ENCODE results near the gene SYNCRIP. TPM values are rescaled to one million over a fixed set of nuclear protein-coding genes. Genes with fewer than 3 reads are reported as not detected.
"Not testable (repeated sequence)": the region's sequence is repeated elsewhere in the genome, so short reads cannot be mapped to it uniquely, and the experiment has no call there.

SYNCRIP gene
- total RNA-seq, 1 donor: 52.4 TPM

DNA sequence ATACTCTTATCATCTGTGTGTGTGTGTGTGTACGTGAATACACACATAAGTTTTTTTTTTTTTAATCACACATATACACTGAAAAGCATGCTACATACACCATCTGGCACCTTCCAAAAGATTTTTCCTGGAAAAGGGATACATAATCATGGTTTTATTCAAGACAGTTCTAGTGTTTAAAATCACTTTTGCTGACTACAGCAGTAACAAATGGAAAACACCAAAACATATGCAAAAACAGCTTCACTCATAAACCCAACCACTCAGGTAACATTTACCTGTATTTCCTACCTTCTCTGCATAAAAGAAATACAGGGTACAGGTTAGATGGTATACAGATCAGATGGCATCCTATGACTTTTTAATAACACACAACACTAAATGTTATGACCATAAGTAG is 51.5 kb downstream of the SYNCRIP start:
- H3K9me3 ChIP-seq (ENCODE audit: low read depth, low read length): no peaks in the 10 kb centered on the region
- no peaks in the 10 kb centered on the region for H3K27me3 ChIP-seq (ENCODE audit: insufficient read depth, low read length)
- H3K4me3 ChIP-seq (ENCODE audit: low read length): no peak overlapping the region
- peaks cover 19% of the 10 kb centered on the region for H3K4me1 ChIP-seq (ENCODE audit: insufficient read depth, low read length)

DNA sequence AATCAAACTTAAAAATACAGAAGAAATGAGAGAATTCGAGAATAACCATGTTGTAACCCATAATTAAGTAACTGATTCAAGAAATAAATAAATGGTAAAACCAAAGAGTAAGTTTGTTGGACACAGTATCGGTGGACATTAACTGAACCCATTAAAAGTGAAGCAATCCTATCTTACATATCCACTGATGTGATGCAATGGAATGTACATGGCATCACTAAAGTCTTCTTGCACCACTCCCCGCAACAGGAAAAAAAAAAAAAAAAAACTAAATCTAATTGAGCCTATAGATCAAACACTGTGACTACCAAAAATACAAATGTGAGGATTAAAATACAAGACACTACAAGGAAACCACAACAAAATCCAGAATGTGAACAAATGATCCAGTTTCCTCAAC is 56.9 kb downstream of the SYNCRIP start:
- no peaks in the 10 kb centered on the region for H3K4me1 ChIP-seq (ENCODE audit: insufficient read depth, low read length)
- H3K4me3 ChIP-seq (ENCODE audit: low read length): no peak overlapping the region
- H3K9me3 ChIP-seq (ENCODE audit: low read depth, low read length): peaks cover 13% of the 10 kb centered on the region
- H3K27me3 ChIP-seq (ENCODE audit: insufficient read depth, low read length): no peaks in the 10 kb centered on the region

DNA sequence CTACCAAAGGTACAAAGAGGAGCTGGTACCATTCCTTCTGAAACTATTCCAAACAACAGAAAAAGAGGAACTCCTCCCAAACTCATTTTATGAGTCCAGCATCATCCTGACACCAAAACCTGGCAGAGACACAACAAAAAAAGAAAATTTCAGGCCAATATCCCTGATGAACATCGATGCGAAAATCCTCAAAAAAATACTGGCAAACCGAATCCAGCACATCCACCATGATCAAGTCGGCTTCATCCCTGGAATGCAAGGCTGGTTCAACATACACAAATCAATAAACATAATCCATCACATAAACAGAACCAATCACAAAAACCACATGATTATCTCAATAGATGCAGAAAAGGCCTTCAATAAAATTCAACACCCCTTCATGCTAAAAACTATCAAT is 59.9 kb downstream of the SYNCRIP start:
- not testable (repeated sequence) for H3K4me1 ChIP-seq (ENCODE audit: insufficient read depth, low read length); H3K27me3 ChIP-seq (ENCODE audit: insufficient read depth, low read length); H3K4me3 ChIP-seq (ENCODE audit: low read length)
- peaks cover 13% of the 10 kb centered on the region for H3K9me3 ChIP-seq (ENCODE audit: low read depth, low read length)

DNA sequence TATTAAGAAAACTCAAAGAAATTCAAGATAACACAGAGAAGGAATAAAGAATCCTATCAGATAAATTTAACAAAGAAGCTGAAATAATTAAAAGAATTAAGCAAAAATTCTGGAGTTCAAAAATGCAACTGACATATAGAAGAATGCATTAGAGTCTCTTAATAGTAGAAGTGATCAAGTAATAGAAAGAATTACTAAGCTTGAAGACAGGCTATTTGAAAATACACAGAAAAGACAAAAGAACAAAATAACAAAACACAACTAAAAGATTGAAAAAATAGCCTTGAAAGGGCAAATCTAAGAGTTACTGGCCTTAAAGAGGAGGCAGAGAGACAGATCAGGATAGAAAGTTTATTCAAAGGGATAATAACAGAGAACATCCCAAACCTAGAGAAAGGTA is 61.1 kb downstream of the SYNCRIP start:
- Histone ChIP-seq H3K9me3 (ENCODE audit: low read depth, low read length) (peaks cover 13% of the 10 kb centered on the region), H3K4me1 (ENCODE audit: insufficient read depth, low read length) (peaks cover 7% of the 10 kb centered on the region), H3K27me3 (ENCODE audit: insufficient read depth, low read length) (no peaks in the 10 kb centered on the region), H3K4me3 (ENCODE audit: low read length) (no peak overlapping the region)

DNA sequence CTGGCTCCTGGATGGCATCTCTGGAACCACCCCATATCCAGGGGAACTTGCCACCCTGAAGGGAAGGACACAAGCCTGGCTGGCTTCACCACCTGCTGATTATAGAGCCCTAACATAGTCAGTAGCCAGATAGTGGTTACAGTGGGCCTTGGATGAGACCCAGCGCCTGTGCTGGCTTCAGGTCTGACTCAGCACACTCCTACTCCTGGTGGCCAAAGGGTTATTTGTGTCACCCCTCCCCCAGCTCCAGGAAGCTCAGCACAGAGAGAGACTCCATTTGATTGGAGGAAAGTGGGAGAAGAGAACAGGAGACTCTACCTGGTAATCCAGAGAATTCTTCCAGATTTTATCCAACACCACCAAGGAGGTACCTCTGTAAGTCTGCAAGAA is 61.8 kb downstream of the SYNCRIP start:
- no peak overlapping the region for H3K4me3 ChIP-seq (ENCODE audit: low read length)
- no peaks in the 10 kb centered on the region for H3K27me3 ChIP-seq (ENCODE audit: insufficient read depth, low read length)
- H3K9me3 ChIP-seq (ENCODE audit: low read depth, low read length): peaks cover 13% of the 10 kb centered on the region

DNA sequence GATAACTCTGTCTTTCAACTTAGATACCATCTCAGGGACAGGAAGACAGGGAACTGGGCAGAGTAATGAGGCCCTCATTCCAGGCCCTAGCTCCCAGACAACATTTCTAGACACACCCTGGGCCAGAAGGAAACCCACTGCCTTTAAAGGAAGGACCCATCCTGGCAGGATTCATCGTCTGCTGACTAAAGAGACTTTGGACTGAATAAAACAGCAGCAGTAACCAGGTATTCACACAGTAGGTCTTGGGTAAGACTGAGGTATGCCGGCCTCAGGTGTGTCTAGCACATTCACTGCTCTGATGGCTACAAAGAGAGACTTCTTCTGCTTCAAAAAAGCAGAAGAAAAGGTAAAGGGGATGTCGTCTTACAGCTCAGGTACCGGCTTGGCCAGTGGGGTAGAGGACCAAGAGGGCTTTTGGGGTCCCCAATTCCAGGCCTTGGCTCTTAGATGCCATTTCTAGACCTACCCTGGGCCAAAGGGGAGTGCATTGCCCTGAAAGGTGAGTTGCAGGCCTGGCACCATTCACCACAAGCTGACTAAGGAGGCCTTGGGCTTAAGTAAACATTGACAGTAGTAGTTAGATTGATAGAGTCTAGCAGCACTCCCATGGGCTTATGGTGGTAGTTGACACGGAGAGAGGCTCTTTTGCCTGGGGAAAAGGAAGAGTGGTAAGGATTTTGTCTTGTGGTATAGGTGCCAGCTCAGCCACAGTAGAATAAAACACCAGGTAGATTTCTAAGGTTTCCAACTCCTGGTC is 62.4 kb downstream of the SYNCRIP start:
- Histone ChIP-seq H3K4me3 (ENCODE audit: low read length) (no peak overlapping the region), H3K9me3 (ENCODE audit: low read depth, low read length) (peaks cover 13% of the 10 kb centered on the region), H3K4me1 (ENCODE audit: insufficient read depth, low read length) (peaks cover 12% of the 10 kb centered on the region), H3K27me3 (ENCODE audit: insufficient read depth, low read length) (no peaks in the 10 kb centered on the region)

More for the DNA sequence above, 61.8 kb downstream of the SYNCRIP start:
- H3K4me1 ChIP-seq (ENCODE audit: insufficient read depth, low read length): peaks cover 12% of the 10 kb centered on the region

DNA sequence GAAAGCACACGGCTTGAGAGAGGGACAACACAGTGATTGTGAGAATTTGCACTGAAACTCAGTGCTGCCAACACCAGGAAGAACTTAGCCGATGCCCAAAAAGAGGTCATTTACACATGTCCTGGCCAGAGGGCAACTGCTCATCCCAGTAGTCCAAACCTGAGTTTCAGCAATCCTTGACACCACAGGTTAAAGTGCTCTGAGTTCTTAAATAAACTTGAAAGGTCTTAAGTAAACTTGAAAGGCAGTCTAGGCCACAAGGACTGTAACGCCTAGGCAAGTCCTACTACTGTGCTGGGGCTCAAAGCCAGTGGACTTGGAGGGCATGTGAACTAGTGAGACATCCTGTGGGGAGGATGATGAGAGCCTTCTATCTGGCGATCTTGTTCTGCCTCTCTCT is 63.1 kb downstream of the SYNCRIP start:
- H3K4me1 ChIP-seq (ENCODE audit: insufficient read depth, low read length): peaks cover 12% of the 10 kb centered on the region
- no peak overlapping the region for H3K4me3 ChIP-seq (ENCODE audit: low read length)
- peaks cover 13% of the 10 kb centered on the region for H3K9me3 ChIP-seq (ENCODE audit: low read depth, low read length)
- H3K27me3 ChIP-seq (ENCODE audit: insufficient read depth, low read length): no peaks in the 10 kb centered on the region

DNA sequence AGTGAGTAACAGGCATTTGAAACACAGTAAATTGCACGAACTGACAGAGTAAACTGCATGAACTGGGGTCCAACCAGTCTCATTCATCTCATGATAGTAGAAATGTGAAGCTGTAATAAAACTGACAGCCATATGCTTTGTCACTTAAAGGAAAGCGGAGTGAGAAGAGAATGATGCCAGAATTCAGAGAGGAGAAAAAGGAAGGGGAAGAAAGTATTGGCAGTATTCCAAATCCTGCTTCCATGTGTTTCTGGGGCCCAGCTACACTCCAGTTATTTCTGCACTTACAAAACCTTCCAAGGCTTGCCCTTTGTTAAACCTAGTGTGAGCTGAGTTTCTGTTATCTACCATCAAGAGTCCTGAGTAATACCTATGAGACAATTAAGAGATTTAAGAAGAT is 66.2 kb downstream of the SYNCRIP start:
- Histone ChIP-seq H3K4me3 (ENCODE audit: low read length) (no peak overlapping the region), H3K4me1 (ENCODE audit: insufficient read depth, low read length) (peaks cover 12% of the 10 kb centered on the region), H3K9me3 (ENCODE audit: low read depth, low read length) (no peaks in the 10 kb centered on the region), H3K27me3 (ENCODE audit: insufficient read depth, low read length) (no peaks in the 10 kb centered on the region)

DNA sequence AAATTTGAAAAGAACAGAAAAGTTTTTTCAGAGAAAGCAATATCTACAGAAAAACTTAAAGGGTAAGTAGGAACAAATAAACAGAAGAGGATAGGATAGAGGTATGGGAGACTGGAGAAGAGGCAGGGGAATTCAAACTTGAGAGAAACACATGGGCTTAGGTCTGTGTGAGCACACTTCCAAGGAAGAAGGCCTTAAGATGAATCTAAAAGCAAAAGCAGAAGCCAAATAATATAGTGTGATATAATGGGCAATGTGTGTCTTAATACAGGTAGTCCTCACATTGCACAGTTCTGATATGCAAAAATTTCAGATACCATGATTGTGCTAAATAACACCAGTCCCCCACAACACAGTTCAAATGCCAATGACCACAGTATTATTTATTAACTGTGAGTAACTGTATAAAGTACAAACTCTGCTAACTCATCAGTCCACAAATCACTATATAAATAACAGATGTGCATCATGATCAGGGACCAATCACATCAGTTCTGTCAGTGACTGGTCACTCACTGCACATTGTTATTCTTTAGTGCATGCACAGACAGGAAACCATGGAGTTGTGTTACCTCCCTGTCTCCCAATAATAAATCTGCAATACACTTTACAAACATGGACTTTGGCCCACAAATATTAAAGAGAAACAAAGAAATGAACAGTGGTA is 67.6 kb downstream of the SYNCRIP start:
- no peaks in the 10 kb centered on the region for H3K27me3 ChIP-seq (ENCODE audit: insufficient read depth, low read length)
- H3K4me1 ChIP-seq (ENCODE audit: insufficient read depth, low read length): peaks cover 12% of the 10 kb centered on the region
- no peaks in the 10 kb centered on the region for H3K9me3 ChIP-seq (ENCODE audit: low read depth, low read length)
- H3K4me3 ChIP-seq (ENCODE audit: low read length): no peak overlapping the region

DNA sequence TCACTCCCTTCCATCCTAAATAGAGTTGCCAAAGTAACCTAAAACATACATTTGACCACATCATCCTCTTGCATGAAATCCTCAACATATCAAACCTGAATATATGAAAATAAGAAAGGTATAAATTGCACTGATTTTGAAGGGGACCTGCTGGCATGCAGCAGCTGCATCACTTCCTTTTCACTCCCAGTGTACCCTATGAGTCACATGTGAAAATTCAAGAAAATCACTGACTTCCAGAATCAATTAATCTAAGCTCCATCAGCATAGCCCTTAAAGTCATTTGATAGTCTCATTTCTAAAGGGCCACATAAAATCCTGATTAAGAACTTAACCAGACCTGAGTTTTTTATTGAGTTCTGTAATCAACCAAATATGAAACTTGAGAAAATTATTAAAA is 73.4 kb downstream of the SYNCRIP start:
- Histone ChIP-seq H3K4me3 (ENCODE audit: low read length) (no peak overlapping the region), H3K27me3 (ENCODE audit: insufficient read depth, low read length) (no peaks in the 10 kb centered on the region), H3K9me3 (ENCODE audit: low read depth, low read length) (no peaks in the 10 kb centered on the region), H3K4me1 (ENCODE audit: insufficient read depth, low read length) (no peaks in the 10 kb centered on the region)

DNA sequence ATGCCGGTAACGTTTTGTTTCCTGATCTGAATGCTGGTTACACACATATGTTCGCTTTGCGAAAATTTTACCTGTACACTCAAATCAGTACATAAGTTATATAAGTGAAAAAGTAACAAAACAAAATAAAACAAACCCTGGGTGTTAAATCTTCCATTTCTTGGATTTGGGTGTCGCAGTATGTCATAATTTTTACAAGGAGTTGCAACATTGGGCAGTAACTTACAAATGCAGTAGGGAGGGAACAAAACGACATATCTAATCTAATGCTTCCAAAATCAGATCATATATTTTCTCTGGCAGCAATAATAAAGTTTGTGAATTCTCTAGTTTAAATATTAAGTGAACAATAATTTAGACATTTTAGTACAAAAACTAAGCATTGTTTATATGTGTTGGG is 74.3 kb downstream of the SYNCRIP start:
- no peaks in the 10 kb centered on the region for H3K9me3 ChIP-seq (ENCODE audit: low read depth, low read length)
- no peaks in the 10 kb centered on the region for H3K27me3 ChIP-seq (ENCODE audit: insufficient read depth, low read length)
- H3K4me3 ChIP-seq (ENCODE audit: low read length): no peak overlapping the region
- no peaks in the 10 kb centered on the region for H3K4me1 ChIP-seq (ENCODE audit: insufficient read depth, low read length)

DNA sequence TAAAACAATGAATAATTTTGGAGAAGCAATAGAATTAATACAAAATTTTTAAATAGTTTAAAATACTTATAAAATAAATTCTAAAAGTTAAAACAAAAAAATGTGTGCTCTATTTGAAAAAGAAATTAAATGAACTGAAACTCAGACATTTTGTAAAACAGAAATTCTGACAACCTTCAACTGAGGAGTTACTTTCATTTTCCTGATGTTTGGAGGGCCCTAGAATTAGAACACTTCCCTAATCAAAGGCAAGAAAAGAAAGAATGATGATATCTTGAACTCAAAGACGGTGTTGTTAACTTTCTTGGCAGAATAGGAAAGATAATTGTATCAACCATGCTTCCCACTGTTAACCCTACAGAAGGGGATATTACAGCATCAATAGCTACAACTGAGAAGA is 77.0 kb downstream of the SYNCRIP start:
- H3K4me1 ChIP-seq (ENCODE audit: insufficient read depth, low read length): no peaks in the 10 kb centered on the region
- no peak overlapping the region for H3K4me3 ChIP-seq (ENCODE audit: low read length)
- no peaks in the 10 kb centered on the region for H3K9me3 ChIP-seq (ENCODE audit: low read depth, low read length)
- no peaks in the 10 kb centered on the region for H3K27me3 ChIP-seq (ENCODE audit: insufficient read depth, low read length)

DNA sequence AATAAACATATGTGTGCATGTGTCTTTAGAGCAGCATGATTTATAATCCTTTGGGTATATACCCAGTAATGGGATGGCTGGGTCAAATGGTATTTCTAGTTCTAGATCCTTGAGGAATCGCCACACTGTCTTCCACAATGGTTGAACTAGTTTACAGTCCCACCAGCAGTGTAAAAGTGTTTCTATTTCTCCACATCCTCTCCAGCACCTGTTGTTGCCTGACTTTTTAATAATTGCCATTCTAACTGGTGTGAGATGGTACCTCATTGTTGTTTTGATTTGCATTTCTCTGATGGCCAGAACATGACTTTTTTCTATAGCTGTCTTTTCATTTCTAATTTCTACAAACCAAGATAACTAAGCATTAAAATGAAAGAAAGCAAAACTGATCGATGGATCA is 78.5 kb downstream of the SYNCRIP start:
- not testable (repeated sequence) for H3K4me3 ChIP-seq (ENCODE audit: low read length); H3K27me3 ChIP-seq (ENCODE audit: insufficient read depth, low read length); H3K9me3 ChIP-seq (ENCODE audit: low read depth, low read length); H3K4me1 ChIP-seq (ENCODE audit: insufficient read depth, low read length)
